Right atrium auricular region (tissue), 2 donors: ENCODE data around the gene CADM4. TPM values are rescaled to one million over a fixed set of nuclear protein-coding genes. Genes with fewer than 3 reads are reported as not detected.
A peak's percentile ranks its signal among the peaks of the same experiment; 100 is the strongest.
"Not testable (repeated sequence)": the region's sequence is repeated elsewhere in the genome, so short reads cannot be mapped to it uniquely, and the experiment has no call there.

Experiments
- DNase-seq: peaks from one replicate; pipeline ENCODE4 v3.0.0-alpha.2; 2019; ENCODE audit warnings: low spot score
- H3K27ac ChIP-seq, 2 donors: fragments of 200-600 bp; sonication (generic); 1 replicate in 1 of 2; 2 replicates in 1 of 2; pipeline ENCODE4 v1.5.1; 2016 to 2019
- H3K27me3 ChIP-seq, 2 donors: fragments of 200-600 bp; sonication (generic); one replicate each; pipeline versions ENCODE4 v1.5.1 to v1.6.0; 2017 to 2019
- H3K36me3 ChIP-seq: fragments of 200-600 bp; sonication (generic); one replicate; pipeline ENCODE4 v1.5.1; 2016
- H3K4me1 ChIP-seq, 2 donors: fragments of 200-600 bp; sonication (generic); one replicate each; pipeline versions ENCODE4 v1.5.1 to v1.6.0; 2017 to 2019
- H3K4me3 ChIP-seq, 2 donors: fragments of 200-600 bp; sonication (generic); 1 replicate in 1 of 2; 2 replicates in 1 of 2; pipeline ENCODE4 v1.5.1; 2017 to 2019; ENCODE audit warnings: mild to moderate bottlenecking in 1 of 2, moderate library complexity in 1 of 2
- H3K9me3 ChIP-seq, 2 donors: fragments of 200-600 bp; sonication (generic); one replicate each; pipeline ENCODE4 v1.5.1; 2019
- total RNA-seq, 2 donors: library from RNA; depleted of rRNA; stranded (reverse); fragments of >200 nt; gene quantifications; one replicate each; pipeline ENCODE4 v1.1.0, GENCODE V29; 2016
- TF ChIP-seq, protein P1 (sequence below), 2 donors: fragments of 200-600 bp; sonication (generic); IDR thresholded peaks; one replicate each; pipeline ENCODE4 v1.5.1; 2019; ENCODE audit warnings: antibody characterized with exemption in 2 of 2

Gene CADM4
- total RNA-seq, 2 donors from 2014 or later: 6.6 to 9.6 TPM

DNA sequence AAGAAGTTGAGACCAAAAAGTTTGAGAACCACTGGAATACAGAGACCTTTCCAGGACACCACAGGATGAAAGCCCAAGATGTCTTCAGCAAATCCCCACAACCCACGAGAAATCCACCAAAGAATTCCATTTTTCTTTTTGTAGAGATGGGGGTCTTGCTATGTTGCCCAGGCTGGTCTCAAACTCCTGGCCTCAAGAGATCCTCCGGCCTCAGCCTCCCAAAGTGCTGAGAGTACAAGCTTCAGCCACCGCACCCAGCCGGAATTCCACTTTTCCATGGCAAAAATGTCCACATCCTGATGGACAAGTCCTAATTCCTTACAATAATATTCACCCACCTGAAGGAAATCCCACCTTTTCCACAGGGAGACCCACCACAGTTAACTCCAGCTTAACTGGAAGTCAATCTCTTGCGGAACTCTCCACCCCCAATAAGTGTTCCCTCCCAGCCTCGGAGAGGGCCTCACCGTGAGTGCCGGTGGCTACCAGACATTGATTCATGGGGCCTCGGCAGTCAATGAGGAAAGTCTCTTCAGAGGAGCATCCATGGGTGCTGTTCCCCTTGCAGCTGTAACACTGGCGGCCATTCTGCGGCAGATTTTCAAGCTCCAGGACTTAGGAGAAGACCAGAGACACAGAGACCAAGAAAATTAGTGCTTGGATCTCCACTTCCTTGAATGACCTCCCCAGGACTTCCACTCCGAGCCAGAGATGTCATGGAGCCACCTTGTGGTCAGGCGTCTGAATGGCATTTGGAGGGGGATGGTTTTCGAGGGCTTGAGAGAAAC, 12.3 kb upstream of the CADM4 start:
- Histone ChIP-seq H3K9me3 (no peaks in the 10 kb centered on the region), H3K27ac (no peak overlapping the region), H3K36me3 (peaks cover 29% of the 10 kb centered on the region), H3K4me3 (no peak overlapping the region), H3K4me1 (no peaks in the 10 kb centered on the region), H3K27me3 (no peaks in the 10 kb centered on the region)
- DNase-seq: no peak
- TF ChIP-seq, protein P1, sequence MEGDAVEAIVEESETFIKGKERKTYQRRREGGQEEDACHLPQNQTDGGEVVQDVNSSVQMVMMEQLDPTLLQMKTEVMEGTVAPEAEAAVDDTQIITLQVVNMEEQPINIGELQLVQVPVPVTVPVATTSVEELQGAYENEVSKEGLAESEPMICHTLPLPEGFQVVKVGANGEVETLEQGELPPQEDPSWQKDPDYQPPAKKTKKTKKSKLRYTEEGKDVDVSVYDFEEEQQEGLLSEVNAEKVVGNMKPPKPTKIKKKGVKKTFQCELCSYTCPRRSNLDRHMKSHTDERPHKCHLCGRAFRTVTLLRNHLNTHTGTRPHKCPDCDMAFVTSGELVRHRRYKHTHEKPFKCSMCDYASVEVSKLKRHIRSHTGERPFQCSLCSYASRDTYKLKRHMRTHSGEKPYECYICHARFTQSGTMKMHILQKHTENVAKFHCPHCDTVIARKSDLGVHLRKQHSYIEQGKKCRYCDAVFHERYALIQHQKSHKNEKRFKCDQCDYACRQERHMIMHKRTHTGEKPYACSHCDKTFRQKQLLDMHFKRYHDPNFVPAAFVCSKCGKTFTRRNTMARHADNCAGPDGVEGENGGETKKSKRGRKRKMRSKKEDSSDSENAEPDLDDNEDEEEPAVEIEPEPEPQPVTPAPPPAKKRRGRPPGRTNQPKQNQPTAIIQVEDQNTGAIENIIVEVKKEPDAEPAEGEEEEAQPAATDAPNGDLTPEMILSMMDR (IDR thresholded peaks at IDR 0.05): peak; percentile 56 to 80

DNA sequence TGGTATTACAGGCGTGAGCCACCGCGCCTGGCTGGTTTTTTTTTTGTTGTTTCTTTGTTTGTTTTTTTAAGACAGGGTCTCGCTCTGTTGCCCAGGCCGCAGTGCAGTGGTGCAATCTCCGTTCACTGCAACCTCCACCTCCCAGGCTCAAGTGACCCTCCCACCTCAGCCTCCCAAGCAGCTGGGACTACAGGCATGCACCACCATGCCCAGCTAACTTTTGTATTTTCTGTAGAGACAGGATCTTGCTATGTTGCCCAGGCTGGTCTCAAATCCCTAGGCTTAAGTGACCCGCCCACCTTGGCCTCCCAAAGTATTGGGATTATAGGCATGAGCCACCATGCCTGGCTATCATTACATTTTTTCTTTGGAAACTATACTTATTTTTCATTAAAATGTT, 10.6 kb upstream of the CADM4 start:
- peaks cover 16% of the 10 kb centered on the region for H3K36me3 ChIP-seq
- not testable (repeated sequence) for H3K27me3 ChIP-seq, H3K27ac ChIP-seq, H3K4me1 ChIP-seq, H3K4me3 ChIP-seq, DNase-seq, H3K9me3 ChIP-seq

DNA sequence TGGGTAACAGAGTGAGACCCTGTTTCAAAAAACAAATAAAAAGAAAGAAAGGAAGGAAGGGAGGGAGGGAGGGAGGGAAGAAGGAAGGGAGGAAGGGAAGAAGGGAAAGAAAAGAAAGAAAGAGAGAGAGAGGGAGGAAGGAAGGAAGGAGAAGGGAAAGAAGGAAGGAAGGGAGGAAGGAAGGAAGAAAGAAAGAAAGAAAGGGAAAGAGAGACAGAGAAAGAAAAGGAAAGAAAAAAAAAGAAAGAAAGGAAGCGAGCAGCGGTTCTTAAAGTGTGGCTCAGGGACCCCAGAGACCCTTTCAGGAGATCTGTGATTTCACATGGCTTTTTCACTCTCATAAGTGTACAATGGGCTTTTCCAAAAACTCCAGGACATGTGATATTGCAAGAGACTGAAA, 9.9 kb upstream of the CADM4 start:
- Histone ChIP-seq H3K27me3 (no peaks in the 10 kb centered on the region), H3K27ac (no peak overlapping the region), H3K36me3 (peaks cover 16% of the 10 kb centered on the region), H3K9me3 (no peaks in the 10 kb centered on the region), H3K4me3 (no peak overlapping the region), H3K4me1 (no peaks in the 10 kb centered on the region)
- TF ChIP-seq, protein P1 (IDR thresholded peaks at IDR 0.05): no peak
- no peak for DNase-seq

DNA sequence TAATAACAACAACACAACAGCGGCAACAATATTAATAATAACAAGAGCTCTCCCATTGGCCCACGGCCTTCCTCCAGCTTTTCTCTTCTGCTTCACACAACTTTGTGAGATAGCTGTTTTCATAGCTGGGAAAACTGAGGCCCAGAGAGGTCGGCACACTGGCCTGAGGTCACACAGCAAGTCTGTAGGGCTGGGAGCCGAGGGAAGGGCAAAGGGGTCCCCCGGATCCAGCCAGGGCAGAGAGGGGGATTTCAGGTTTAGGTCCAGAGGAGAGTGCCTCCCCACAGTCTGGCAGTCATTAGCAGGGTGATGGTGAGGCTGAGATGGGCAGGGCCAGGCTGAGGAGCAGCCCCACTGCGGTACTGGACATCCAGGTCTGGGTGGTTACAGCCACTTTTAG, 9.0 kb upstream of the CADM4 start:
- Histone ChIP-seq H3K4me1 (no peaks in the 10 kb centered on the region), H3K27ac (no peak overlapping the region), H3K9me3 (no peaks in the 10 kb centered on the region), H3K4me3 (no peak overlapping the region), H3K36me3 (peaks cover 16% of the 10 kb centered on the region), H3K27me3 (no peaks in the 10 kb centered on the region)
- DNase-seq: no peak
- TF ChIP-seq, protein P1 (IDR thresholded peaks at IDR 0.05): no peak

DNA sequence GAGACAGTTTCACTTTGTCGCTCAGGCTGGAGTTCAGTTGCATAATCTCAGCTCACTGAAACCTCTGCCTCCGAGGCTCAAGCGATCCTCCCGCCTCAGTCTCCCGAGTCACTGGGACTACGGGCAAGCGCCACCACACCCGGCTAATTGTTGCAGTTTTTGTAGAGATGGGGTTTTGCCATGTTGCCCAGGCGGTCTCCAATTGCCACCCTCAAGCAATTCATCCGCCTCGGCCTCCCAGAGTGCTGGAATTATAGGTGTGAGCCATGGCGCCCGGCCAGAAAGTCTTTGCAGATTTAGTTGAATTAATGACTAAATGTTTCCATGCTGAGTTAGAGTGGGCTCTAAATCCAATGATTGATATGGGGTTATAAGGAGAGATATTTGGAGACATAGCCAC, 4.5 kb upstream of the CADM4 start:
- Histone ChIP-seq H3K4me3 (no peak overlapping the region), H3K36me3 (peaks cover 11% of the 10 kb centered on the region), H3K4me1 (peaks cover 0 to 10% of the 10 kb centered on the region in 2 donors), H3K27me3 (no peaks in the 10 kb centered on the region), H3K27ac (no peak overlapping the region), H3K9me3 (no peaks in the 10 kb centered on the region)
- TF ChIP-seq, protein P1 (IDR thresholded peaks at IDR 0.05): no peak
- DNase-seq: no peak

DNA sequence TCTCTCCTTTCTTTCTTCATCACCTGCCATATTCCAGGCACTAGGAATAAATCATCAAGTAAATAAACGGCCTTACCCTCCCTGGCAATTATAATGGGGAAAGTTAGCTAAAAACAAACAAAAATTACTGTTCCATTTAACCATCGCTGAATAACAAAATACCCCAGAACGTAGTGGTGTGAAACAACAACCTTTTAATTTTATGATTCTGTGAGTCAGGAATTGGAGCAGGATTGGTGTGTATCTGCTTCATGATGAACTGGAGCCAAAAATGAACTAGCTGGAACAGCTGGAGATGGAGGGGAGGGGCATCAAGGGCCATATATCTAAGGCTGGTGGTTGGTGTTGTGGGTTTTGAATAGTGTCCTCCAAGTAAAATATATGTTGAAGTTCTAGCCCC, 3.7 kb upstream of the CADM4 start:
- H3K27me3 ChIP-seq: no peaks in the 10 kb centered on the region
- no peak overlapping the region for H3K4me3 ChIP-seq
- H3K9me3 ChIP-seq: no peaks in the 10 kb centered on the region
- peaks cover 4% of the 10 kb centered on the region for H3K36me3 ChIP-seq
- DNase-seq: no peak
- TF ChIP-seq, protein P1 (IDR thresholded peaks at IDR 0.05): no peak
- H3K27ac ChIP-seq: no peak overlapping the region
- H3K4me1 ChIP-seq: peaks cover 0 to 12% of the 10 kb centered on the region in 2 donors
